ENCODE data around the gene TBCK.

TBCK gene

DNA sequence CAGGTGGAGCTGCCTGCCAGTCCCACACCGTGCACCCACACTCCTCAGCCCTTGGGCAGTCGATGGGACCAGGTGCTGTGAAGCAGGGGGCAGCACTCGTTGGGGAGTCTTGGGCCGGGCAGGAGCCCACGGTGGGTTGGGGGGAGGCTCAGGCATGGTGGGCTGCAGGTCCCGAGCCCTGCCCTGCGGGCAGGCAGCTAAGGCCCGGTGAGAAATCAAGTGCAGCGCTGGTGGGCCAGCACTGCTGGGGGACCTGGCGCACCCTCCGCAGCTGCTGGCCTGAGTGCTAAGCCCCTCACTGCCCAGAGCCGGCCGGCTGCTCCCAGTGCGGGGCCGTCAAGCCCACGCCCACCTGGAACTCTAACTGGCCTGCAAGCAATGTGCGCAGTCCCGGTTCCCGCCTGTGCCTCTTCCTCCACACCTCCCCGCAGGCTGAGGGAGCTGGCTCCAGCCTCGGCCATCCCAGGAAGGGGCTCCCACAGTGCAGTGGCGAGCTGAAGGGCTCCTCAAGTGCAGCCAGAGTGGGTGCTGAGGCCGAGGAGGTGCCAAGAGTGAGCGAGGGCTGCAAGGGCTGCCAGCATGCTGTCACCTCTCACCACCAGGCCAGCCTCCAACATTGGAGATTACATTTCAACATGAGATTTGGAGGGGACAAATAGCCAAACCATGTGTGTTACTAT lies 223.5 kb downstream of the TBCK start:
- TF ChIP-seq TAF1 (IDR thresholded peaks at IDR 0.05; ENCODE audit: low read depth) = no peak
- no peak for TF ChIP-seq CREB1 (IDR thresholded peaks at IDR 0.05; ENCODE audit: low read depth)
- TF ChIP-seq, protein P1, sequence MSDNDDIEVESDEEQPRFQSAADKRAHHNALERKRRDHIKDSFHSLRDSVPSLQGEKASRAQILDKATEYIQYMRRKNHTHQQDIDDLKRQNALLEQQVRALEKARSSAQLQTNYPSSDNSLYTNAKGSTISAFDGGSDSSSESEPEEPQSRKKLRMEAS (IDR thresholded peaks at IDR 0.05) = no peak
- TF ChIP-seq USF1 (IDR thresholded peaks at IDR 0.05) = no peak
- TF ChIP-seq ZBTB7A (IDR thresholded peaks at IDR 0.05; ENCODE audit: low read depth) = no peak
- no peak for TF ChIP-seq EP300 (IDR thresholded peaks at IDR 0.05; ENCODE audit: borderline replicate concordance)
- TF ChIP-seq CEBPB (IDR thresholded peaks at IDR 0.05) = no peak
- no peak for TF ChIP-seq FOXM1 (IDR thresholded peaks at IDR 0.05; ENCODE audit: borderline replicate concordance, low read depth)
- TF ChIP-seq TCF12 (IDR thresholded peaks at IDR 0.05; ENCODE audit: low read depth) = no peak
- TF ChIP-seq RAD21 (IDR thresholded peaks at IDR 0.05; ENCODE audit: low read depth) = no peak
- no peak for TF ChIP-seq EGR1 (IDR thresholded peaks at IDR 0.05)

GRCh38 chr4:106090826-106091225 lies 225.2 kb downstream of the TBCK start:
- TF ChIP-seq, protein P2, sequence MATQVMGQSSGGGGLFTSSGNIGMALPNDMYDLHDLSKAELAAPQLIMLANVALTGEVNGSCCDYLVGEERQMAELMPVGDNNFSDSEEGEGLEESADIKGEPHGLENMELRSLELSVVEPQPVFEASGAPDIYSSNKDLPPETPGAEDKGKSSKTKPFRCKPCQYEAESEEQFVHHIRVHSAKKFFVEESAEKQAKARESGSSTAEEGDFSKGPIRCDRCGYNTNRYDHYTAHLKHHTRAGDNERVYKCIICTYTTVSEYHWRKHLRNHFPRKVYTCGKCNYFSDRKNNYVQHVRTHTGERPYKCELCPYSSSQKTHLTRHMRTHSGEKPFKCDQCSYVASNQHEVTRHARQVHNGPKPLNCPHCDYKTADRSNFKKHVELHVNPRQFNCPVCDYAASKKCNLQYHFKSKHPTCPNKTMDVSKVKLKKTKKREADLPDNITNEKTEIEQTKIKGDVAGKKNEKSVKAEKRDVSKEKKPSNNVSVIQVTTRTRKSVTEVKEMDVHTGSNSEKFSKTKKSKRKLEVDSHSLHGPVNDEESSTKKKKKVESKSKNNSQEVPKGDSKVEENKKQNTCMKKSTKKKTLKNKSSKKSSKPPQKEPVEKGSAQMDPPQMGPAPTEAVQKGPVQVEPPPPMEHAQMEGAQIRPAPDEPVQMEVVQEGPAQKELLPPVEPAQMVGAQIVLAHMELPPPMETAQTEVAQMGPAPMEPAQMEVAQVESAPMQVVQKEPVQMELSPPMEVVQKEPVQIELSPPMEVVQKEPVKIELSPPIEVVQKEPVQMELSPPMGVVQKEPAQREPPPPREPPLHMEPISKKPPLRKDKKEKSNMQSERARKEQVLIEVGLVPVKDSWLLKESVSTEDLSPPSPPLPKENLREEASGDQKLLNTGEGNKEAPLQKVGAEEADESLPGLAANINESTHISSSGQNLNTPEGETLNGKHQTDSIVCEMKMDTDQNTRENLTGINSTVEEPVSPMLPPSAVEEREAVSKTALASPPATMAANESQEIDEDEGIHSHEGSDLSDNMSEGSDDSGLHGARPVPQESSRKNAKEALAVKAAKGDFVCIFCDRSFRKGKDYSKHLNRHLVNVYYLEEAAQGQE (IDR thresholded peaks at IDR 0.05; ENCODE audit: low read depth) = no peak
- TF ChIP-seq, protein P1 (IDR thresholded peaks at IDR 0.05) = no peak
- TF ChIP-seq RAD21 (IDR thresholded peaks at IDR 0.05; ENCODE audit: low read depth) (no peak), NFIC (IDR thresholded peaks at IDR 0.05) (no peak), EGR1 (IDR thresholded peaks at IDR 0.05) (no peak), YY1 (IDR thresholded peaks at IDR 0.05; ENCODE audit: low read depth) (no peak), ZBTB7A (IDR thresholded peaks at IDR 0.05; ENCODE audit: low read depth) (no peak), TCF12 (IDR thresholded peaks at IDR 0.05; ENCODE audit: low read depth) (no peak), CREB1 (IDR thresholded peaks at IDR 0.05; ENCODE audit: low read depth) (no peak)

- no peak for TF ChIP-seq EP300 (IDR thresholded peaks at IDR 0.05; ENCODE audit: borderline replicate concordance)
- no peak for TF ChIP-seq USF1 (IDR thresholded peaks at IDR 0.05)
- TF ChIP-seq, protein P1 (IDR thresholded peaks at IDR 0.05) = no peak
- TF ChIP-seq TCF12 (IDR thresholded peaks at IDR 0.05; ENCODE audit: low read depth) = no peak
- no peak for TF ChIP-seq ZBTB7A (IDR thresholded peaks at IDR 0.05; ENCODE audit: low read depth)
- no peak for TF ChIP-seq FOXM1 (IDR thresholded peaks at IDR 0.05; ENCODE audit: borderline replicate concordance, low read depth)
- TF ChIP-seq RAD21 (IDR thresholded peaks at IDR 0.05; ENCODE audit: low read depth) = no peak
- no peak for TF ChIP-seq NFIC (IDR thresholded peaks at IDR 0.05)
- no peak for TF ChIP-seq CREB1 (IDR thresholded peaks at IDR 0.05; ENCODE audit: low read depth)
- TF ChIP-seq YY1 (IDR thresholded peaks at IDR 0.05; ENCODE audit: low read depth) = no peak
- no peak for TF ChIP-seq CEBPB (IDR thresholded peaks at IDR 0.05)
- no peak for TF ChIP-seq TAF1 (IDR thresholded peaks at IDR 0.05; ENCODE audit: low read depth)
- TF ChIP-seq, protein P2 (IDR thresholded peaks at IDR 0.05; ENCODE audit: low read depth) = no peak
- TF ChIP-seq TEAD4 (IDR thresholded peaks at IDR 0.05) = no peak
- no peak for TF ChIP-seq EGR1 (IDR thresholded peaks at IDR 0.05)
Measured at GRCh38 chr4:106083065-106083464, 232.9 kb downstream of the TBCK start.

- TF ChIP-seq EGR1 (IDR thresholded peaks at IDR 0.05) (no peak), TAF1 (IDR thresholded peaks at IDR 0.05; ENCODE audit: low read depth) (no peak), TCF12 (IDR thresholded peaks at IDR 0.05; ENCODE audit: low read depth) (no peak), NFIC (IDR thresholded peaks at IDR 0.05) (no peak), RAD21 (IDR thresholded peaks at IDR 0.05; ENCODE audit: low read depth) (no peak), YY1 (IDR thresholded peaks at IDR 0.05; ENCODE audit: low read depth) (no peak), ZBTB7A (IDR thresholded peaks at IDR 0.05; ENCODE audit: low read depth) (no peak), TEAD4 (IDR thresholded peaks at IDR 0.05) (no peak), CREB1 (IDR thresholded peaks at IDR 0.05; ENCODE audit: low read depth) (no peak), USF1 (IDR thresholded peaks at IDR 0.05) (no peak), CEBPB (IDR thresholded peaks at IDR 0.05) (no peak)
- TF ChIP-seq, protein P2 (IDR thresholded peaks at IDR 0.05; ENCODE audit: low read depth) = no peak
- TF ChIP-seq, protein P1 (IDR thresholded peaks at IDR 0.05) = no peak
Measured at GRCh38 chr4:106080376-106080775, 235.6 kb downstream of the TBCK start.

All from Ishikawa (cell line).